GM23338 (cell line): ENCODE data around the gene CLOCK.

Source experiments
- JUNB ChIP-seq: IDR thresholded peaks from one replicate; pipeline ENCODE4 v1.6.1; 2016; ENCODE audit warnings: antibody characterized with exemption; ENCODE audit not compliant: unreplicated experiment
- TF ChIP-seq, protein P1 (sequence below), 2 experiments: fragments of 200-600 bp in 1 of 2; sonication (generic) in 1 of 2; conservative IDR thresholded peaks; 2 replicates each; pipeline versions ENCODE4 v1.5.1 to v1.6.1; 2016 to 2017; ENCODE audit warnings: antibody characterized with exemption in 2 of 2, low read depth in 2 of 2, mild to moderate bottlenecking in 2 of 2, moderate library complexity in 1 of 2

DNA sequence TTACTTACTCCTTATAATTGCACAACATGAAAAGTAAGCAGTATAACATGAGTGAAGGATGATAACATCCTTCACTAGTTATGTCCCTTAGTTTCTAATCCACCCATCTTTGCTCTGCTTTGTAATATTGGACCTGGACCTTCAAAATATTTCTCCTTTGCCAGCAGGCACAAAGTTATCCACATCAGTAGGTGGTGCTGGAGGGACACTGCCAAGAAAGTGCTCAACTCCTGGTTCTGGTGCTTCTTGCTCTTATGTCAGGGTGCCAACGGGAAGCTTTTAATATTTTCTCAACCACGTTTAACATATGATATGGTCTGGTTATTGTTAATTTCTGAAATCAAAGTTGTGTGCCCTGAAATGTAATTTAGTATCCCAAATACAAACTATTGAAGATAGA, 101.9 kb downstream of the CLOCK start:
- no peak for TF ChIP-seq JUNB
- TF ChIP-seq, protein P1, sequence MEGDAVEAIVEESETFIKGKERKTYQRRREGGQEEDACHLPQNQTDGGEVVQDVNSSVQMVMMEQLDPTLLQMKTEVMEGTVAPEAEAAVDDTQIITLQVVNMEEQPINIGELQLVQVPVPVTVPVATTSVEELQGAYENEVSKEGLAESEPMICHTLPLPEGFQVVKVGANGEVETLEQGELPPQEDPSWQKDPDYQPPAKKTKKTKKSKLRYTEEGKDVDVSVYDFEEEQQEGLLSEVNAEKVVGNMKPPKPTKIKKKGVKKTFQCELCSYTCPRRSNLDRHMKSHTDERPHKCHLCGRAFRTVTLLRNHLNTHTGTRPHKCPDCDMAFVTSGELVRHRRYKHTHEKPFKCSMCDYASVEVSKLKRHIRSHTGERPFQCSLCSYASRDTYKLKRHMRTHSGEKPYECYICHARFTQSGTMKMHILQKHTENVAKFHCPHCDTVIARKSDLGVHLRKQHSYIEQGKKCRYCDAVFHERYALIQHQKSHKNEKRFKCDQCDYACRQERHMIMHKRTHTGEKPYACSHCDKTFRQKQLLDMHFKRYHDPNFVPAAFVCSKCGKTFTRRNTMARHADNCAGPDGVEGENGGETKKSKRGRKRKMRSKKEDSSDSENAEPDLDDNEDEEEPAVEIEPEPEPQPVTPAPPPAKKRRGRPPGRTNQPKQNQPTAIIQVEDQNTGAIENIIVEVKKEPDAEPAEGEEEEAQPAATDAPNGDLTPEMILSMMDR (conservative IDR thresholded peaks at IDR 0.05; ENCODE audit: low read depth in 2 of 2): peak in 1 of 2 experiments; percentile 61; a peak in 3 of 4 replicates
